Neural cell (in vitro differentiated cells): ENCODE data around the gene JAG2.

Experiments used
- MXI1 ChIP-seq: fragments of 450-650 bp; conservative IDR thresholded peaks from 2 replicates; pipeline ENCODE4 v1.6.1; 2014; ENCODE audit warnings: antibody characterized with exemption, mild to moderate bottlenecking; ENCODE audit not compliant: poor library complexity, severe bottlenecking
- POLR2AphosphoS5 ChIP-seq: IDR thresholded peaks from 2 replicates; pipeline ENCODE4 v1.6.1; 2012
- TF ChIP-seq, protein P1 (sequence below): fragments of 450-650 bp; IDR thresholded peaks from 2 replicates; pipeline ENCODE4 v1.5.1; 2014; ENCODE audit warnings: antibody characterized with exemption, mild to moderate bottlenecking, moderate library complexity; ENCODE audit not compliant: poor library complexity, severe bottlenecking

DNA sequence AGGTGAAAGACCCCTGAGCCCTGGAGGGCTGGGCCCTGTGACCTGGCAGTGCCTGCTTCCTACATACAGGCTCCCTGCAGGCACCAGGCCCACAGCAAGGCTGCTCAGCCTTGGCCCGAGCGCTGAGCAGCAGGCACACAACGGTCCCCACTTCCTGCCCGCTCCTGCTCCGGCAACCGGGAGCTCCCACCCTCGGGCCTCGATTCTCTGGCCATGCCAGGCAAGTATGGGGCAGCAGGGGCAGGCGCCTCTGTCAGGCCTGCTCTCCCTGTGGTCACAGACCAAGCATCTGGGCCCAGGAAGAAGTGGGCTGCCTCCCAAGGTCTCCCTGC is 43.1 kb upstream of the JAG2 start:
- TF ChIP-seq POLR2AphosphoS5 (no peak), MXI1 (no peak)
- TF ChIP-seq, protein P1, sequence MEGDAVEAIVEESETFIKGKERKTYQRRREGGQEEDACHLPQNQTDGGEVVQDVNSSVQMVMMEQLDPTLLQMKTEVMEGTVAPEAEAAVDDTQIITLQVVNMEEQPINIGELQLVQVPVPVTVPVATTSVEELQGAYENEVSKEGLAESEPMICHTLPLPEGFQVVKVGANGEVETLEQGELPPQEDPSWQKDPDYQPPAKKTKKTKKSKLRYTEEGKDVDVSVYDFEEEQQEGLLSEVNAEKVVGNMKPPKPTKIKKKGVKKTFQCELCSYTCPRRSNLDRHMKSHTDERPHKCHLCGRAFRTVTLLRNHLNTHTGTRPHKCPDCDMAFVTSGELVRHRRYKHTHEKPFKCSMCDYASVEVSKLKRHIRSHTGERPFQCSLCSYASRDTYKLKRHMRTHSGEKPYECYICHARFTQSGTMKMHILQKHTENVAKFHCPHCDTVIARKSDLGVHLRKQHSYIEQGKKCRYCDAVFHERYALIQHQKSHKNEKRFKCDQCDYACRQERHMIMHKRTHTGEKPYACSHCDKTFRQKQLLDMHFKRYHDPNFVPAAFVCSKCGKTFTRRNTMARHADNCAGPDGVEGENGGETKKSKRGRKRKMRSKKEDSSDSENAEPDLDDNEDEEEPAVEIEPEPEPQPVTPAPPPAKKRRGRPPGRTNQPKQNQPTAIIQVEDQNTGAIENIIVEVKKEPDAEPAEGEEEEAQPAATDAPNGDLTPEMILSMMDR: no peak
